Stimulated activated CD8-positive, alpha-beta memory T cell treated with anti-CD3 and anti-CD28 coated beads, Interleukin-7, amount 100 ng/mL, for 1 hour (primary cell): ENCODE measurements around the gene PLCG2.
"Not testable (repeated sequence)": the region's sequence is repeated elsewhere in the genome, so short reads cannot be mapped to it uniquely, and the experiment has no call there.

Experiments used
- DNase-seq, 2 donors: peaks; one replicate each; pipeline ENCODE4 v3.0.0-alpha.2; 2020; ENCODE audit warnings: low read depth in 2 of 2

Gene PLCG2

GRCh38 chr16:81754858-81755257 is 24.2 kb upstream of the PLCG2 start:
- DNase-seq, result no peak

GRCh38 chr16:81755915-81756614 is 23.0 kb upstream of the PLCG2 start:
- DNase-seq, result no peak

GRCh38 chr16:81756615-81757356 is 22.3 kb upstream of the PLCG2 start:
- no peak for DNase-seq

- DNase-seq, result no peak
These were observed 20.7 kb upstream of the PLCG2 start for GRCh38 chr16:81758376-81758775.

GRCh38 chr16:81762322-81762721 is 16.8 kb upstream of the PLCG2 start:
- DNase-seq, result not testable (repeated sequence)

- no peak for DNase-seq
These were observed 13.8 kb upstream of the PLCG2 start for GRCh38 chr16:81765111-81765919.

GRCh38 chr16:81765969-81766368 is 13.1 kb upstream of the PLCG2 start:
- DNase-seq, result no peak

- no peak for DNase-seq
These were observed 11.0 kb upstream of the PLCG2 start for GRCh38 chr16:81767987-81768592.

- no peak for DNase-seq
These were observed 9.1 kb upstream of the PLCG2 start for GRCh38 chr16:81770008-81770407.

- no peak for DNase-seq
These were observed 4.7 kb upstream of the PLCG2 start for GRCh38 chr16:81774348-81774747.

GRCh38 chr16:81775570-81775969 is 3.5 kb upstream of the PLCG2 start:
- no peak for DNase-seq

- DNase-seq, result no peak
These were observed 860 bp upstream of the PLCG2 start for GRCh38 chr16:81778231-81778630.

- no peak for DNase-seq
These were observed 637 bp downstream of the PLCG2 start for GRCh38 chr16:81779536-81780320.

GRCh38 chr16:81780350-81780749 is 1.3 kb downstream of the PLCG2 start:
- DNase-seq, result no peak

- no peak for DNase-seq
These were observed 3.1 kb downstream of the PLCG2 start for GRCh38 chr16:81782236-81782635.

- no peak for DNase-seq
These were observed 5.1 kb downstream of the PLCG2 start for GRCh38 chr16:81784072-81784795.

- no peak for DNase-seq
These were observed 6.2 kb downstream of the PLCG2 start for GRCh38 chr16:81785138-81785924.

- no peak for DNase-seq
These were observed 7.2 kb downstream of the PLCG2 start for GRCh38 chr16:81786321-81786720.

GRCh38 chr16:81786868-81787267 is 7.8 kb downstream of the PLCG2 start:
- no peak for DNase-seq

GRCh38 chr16:81787659-81788058 is 8.6 kb downstream of the PLCG2 start:
- no peak for DNase-seq
